ENCODE results near the gene KDM6A.

DNA sequence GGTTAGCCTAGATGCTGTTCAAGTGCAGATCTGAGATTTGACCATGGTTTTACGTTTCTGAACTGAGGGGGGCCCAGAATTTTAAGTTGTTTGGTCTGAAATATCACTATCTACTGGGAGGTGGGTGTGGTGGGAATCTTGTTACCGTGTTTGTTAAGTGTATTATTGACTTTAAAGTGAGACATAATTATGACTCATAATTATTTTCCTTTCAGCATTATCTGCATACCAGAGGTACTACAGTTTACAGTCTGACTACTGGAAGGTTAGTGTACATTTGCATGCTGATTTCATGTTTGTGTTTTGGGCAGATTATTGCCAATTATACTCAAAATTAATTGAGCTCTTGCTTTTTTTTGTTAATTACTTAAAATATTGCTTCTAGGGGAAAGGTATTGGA is 101.5 kb downstream of the KDM6A start:
- TF ChIP-seq, protein P1, sequence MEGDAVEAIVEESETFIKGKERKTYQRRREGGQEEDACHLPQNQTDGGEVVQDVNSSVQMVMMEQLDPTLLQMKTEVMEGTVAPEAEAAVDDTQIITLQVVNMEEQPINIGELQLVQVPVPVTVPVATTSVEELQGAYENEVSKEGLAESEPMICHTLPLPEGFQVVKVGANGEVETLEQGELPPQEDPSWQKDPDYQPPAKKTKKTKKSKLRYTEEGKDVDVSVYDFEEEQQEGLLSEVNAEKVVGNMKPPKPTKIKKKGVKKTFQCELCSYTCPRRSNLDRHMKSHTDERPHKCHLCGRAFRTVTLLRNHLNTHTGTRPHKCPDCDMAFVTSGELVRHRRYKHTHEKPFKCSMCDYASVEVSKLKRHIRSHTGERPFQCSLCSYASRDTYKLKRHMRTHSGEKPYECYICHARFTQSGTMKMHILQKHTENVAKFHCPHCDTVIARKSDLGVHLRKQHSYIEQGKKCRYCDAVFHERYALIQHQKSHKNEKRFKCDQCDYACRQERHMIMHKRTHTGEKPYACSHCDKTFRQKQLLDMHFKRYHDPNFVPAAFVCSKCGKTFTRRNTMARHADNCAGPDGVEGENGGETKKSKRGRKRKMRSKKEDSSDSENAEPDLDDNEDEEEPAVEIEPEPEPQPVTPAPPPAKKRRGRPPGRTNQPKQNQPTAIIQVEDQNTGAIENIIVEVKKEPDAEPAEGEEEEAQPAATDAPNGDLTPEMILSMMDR (IDR thresholded peaks at IDR 0.05) = no peak
- no peak for TF ChIP-seq POLR2A (IDR thresholded peaks at IDR 0.05)

All from esophagus squamous epithelium (tissue), 4 donors.